GM13976 (cell line): Measurements from ENCODE around the gene FOS.

Experiments
- DNase-seq: peaks from one replicate; pipeline ENCODE4 v3.0.0; 2012; ENCODE audit warnings: low spot score
- CTCF ChIP-seq: IDR thresholded peaks from 2 replicates; pipeline ENCODE4 v1.5.1; 2012; ENCODE audit warnings: borderline replicate concordance, mild to moderate bottlenecking; ENCODE audit not compliant: insufficient read depth; ENCODE audit errors: extremely low read depth, missing control alignments, control extremely low read depth
- in situ Hi-C: fragments of 300-500 bp; cut with MboI; formaldehyde crosslinking; loops from one replicate; pipeline ENCODE4 v1.12.0; 2022; ENCODE audit warnings: low sequenced_read_pairs, mixed read lengths, inconsistent platforms; ENCODE audit not compliant: unreplicated experiment

The FOS gene

GRCh38 chr14:75283162-75283832 is 4.7 kb downstream of the FOS start:
- no peak for TF ChIP-seq CTCF
- no peak for DNase-seq
- in situ Hi-C loops: no loop called here

- DNase-seq: no peak
- TF ChIP-seq CTCF: no peak
- in situ Hi-C loops: no loop called here
Measured at GRCh38 chr14:75283833-75284563, 5.4 kb downstream of the FOS start.

GRCh38 chr14:75285331-75285730 is 6.7 kb downstream of the FOS start:
- TF ChIP-seq CTCF: no peak
- no peak for DNase-seq
- in situ Hi-C loops: no loop called here

GRCh38 chr14:75286313-75286712 is 7.7 kb downstream of the FOS start:
- no peak for DNase-seq
- no peak for TF ChIP-seq CTCF
- in situ Hi-C loops: no loop called here

- TF ChIP-seq CTCF: no peak
- no peak for DNase-seq
- in situ Hi-C loops: no loop called here
Measured at GRCh38 chr14:75289840-75290388, 11.3 kb downstream of the FOS start.

GRCh38 chr14:75290851-75291250 is 12.2 kb downstream of the FOS start:
- in situ Hi-C loops: no loop called here
- no peak for TF ChIP-seq CTCF
- no peak for DNase-seq
